Fibroblast of villous mesenchyme (primary cell): ENCODE data around the gene ENTPD7. TPM values are rescaled to one million over a fixed set of nuclear protein-coding genes. Genes with fewer than 3 reads are reported as not detected.
A peak's percentile ranks its signal among the peaks of the same experiment; 100 is the strongest.

Experiments used
- DNase-seq: peaks from one replicate; pipeline ENCODE4 v3.0.0-alpha.2; 2010; ENCODE audit warnings: low read depth
- H3K4me3 ChIP-seq: 2 replicates; pipeline ENCODE4 v1.5.1; 2011; ENCODE audit warnings: low read depth, mild to moderate bottlenecking, low read length
- CTCF ChIP-seq: IDR thresholded peaks from 2 replicates; pipeline ENCODE4 v1.5.1; 2012; ENCODE audit warnings: low read depth, mild to moderate bottlenecking, low read length; ENCODE audit not compliant: insufficient read depth
- total RNA-seq: library from RNA; depleted of rRNA; stranded (reverse); fragments of >200 nt; gene quantifications from 2 replicates; pipeline ENCODE4 v1.2.3, GENCODE V29; 2012

Gene ENTPD7
- total RNA-seq, 1 donor, result 48.4 TPM

- no peak for DNase-seq
- no peak overlapping the region for H3K4me3 ChIP-seq
- no peak for TF ChIP-seq CTCF
Observed at GRCh38 chr10:99628923-99629624, 30.2 kb upstream of the ENTPD7 start.

GRCh38 chr10:99629625-99629978 lies 29.7 kb upstream of the ENTPD7 start:
- TF ChIP-seq CTCF, result no peak
- H3K4me3 ChIP-seq, result no peak overlapping the region
- no peak for DNase-seq

GRCh38 chr10:99630433-99630832 lies 28.9 kb upstream of the ENTPD7 start:
- no peak overlapping the region for H3K4me3 ChIP-seq
- peak; percentile 70 for DNase-seq
- peak; percentile 65 for TF ChIP-seq CTCF

GRCh38 chr10:99630991-99631390 lies 28.3 kb upstream of the ENTPD7 start:
- no peak for TF ChIP-seq CTCF
- DNase-seq, result peak; percentile 8
- H3K4me3 ChIP-seq, result no peak overlapping the region

- H3K4me3 ChIP-seq, result no peak overlapping the region
- DNase-seq, result peak; percentile 18
- no peak for TF ChIP-seq CTCF
Observed at GRCh38 chr10:99631496-99631895, 27.8 kb upstream of the ENTPD7 start.

GRCh38 chr10:99633832-99634231 lies 25.5 kb upstream of the ENTPD7 start:
- no peak for TF ChIP-seq CTCF
- H3K4me3 ChIP-seq, result no peak overlapping the region
- DNase-seq, result no peak

- H3K4me3 ChIP-seq, result no peak overlapping the region
- no peak for DNase-seq
- TF ChIP-seq CTCF, result no peak
Observed at GRCh38 chr10:99647601-99648151, 11.6 kb upstream of the ENTPD7 start.
